ENCODE measurements around the gene COG7.

The COG7 gene

DNA sequence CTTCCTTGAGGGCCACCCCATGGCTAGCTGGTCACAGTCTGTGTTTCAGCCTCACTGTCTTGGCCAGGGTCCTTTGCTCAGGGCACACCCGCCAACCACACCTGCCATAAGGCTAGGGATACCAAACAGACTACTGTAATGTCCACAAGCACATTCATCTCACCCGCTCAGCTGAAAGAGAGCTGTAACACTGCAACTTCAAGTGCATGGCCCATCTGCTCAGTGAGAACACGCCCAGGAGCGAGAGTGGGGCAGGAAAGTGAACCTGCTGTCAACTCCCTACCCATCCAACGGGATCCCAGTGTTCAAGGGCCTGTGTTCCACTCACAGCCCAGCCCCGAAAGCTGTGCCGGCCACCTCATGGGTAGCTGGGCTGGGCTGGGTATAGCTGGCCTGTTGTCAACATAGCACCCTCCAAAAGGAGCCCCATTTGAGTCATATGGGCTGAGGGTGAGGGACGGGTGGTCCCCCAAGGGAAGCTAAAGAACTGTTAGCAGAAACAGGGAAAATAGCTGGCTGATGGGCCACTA lies 95.2 kb downstream of the COG7 start:
- no peak overlapping the region for H3K4me3 ChIP-seq (ENCODE audit: low read length)
- no peak for TF ChIP-seq ZNF274 (IDR thresholded peaks at IDR 0.05; ENCODE audit: low read depth, low read length)

DNA sequence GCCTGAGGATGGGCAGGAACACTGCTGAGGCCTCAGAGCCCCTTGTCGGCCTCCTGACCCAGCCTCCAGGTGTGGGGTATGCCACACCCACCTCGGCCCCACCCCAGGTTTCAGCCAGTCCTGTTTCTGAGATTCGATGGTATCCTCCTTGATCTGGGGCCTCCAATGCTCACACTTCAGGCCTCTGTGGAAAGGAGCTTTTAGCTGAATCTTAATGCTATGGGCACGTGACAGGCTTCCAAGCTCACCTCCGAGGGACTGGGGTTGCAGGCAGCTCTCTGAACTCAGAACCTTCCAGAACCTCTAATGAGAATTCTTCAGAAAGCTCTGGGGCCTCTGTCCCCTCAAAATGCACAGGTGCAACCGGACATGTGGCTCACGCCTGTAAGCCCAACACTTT lies 96.0 kb downstream of the COG7 start:
- H3K4me3 ChIP-seq (ENCODE audit: low read length) = no peak overlapping the region
- no peak for TF ChIP-seq ZNF274 (IDR thresholded peaks at IDR 0.05; ENCODE audit: low read depth, low read length)

DNA sequence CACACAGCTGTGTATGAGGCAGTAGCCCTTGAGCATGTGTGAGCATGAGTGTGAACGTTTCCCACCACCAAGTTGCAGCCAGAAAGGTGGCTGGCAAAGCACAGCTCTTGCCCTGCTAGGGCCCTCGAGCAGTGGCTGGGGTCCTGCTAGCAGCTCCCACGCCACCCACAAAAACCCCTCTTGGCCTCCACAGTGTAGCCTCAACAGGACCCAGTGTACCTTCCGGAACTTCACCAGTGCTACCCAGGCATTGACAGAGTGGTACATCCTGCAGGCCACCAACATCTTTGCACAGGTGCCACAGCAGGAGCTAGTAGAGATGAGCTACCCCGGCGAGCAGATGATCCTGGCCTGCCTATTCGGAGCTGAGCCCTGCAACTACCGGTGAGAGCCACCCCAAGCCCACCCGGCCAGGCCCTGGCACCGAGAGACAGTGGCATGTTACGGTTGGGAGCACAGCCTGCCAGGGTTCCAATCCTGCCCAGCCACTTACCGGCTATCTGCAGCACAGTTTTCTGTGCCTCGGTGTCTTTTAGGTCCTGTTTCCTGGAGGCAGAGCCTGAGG lies 97.8 kb downstream of the COG7 start:
- no peak overlapping the region for H3K4me3 ChIP-seq (ENCODE audit: low read length)
- no peak for TF ChIP-seq ZNF274 (IDR thresholded peaks at IDR 0.05; ENCODE audit: low read depth, low read length)

DNA sequence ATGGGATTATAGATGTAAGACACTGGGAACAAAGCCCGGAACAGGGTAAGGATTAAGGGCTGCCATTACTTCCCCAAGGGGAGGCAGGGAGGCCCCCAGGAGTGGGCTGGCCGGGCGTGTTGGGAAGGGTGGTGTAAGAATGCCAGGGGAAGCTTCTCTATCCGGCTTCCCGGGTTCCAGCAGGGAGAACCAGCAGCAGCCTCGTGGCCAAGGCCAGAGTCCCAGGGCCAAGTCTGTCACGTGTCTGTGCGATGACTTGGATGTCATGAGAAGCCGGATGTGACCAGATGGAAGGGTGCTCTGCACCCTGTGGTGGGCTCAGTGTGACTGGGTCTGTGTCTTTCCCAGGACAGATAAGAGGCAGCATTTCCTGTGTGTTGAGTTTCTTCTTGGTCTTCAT lies 98.7 kb downstream of the COG7 start:
- no peak overlapping the region for H3K4me3 ChIP-seq (ENCODE audit: low read length)
- no peak for TF ChIP-seq ZNF274 (IDR thresholded peaks at IDR 0.05; ENCODE audit: low read depth, low read length)

DNA sequence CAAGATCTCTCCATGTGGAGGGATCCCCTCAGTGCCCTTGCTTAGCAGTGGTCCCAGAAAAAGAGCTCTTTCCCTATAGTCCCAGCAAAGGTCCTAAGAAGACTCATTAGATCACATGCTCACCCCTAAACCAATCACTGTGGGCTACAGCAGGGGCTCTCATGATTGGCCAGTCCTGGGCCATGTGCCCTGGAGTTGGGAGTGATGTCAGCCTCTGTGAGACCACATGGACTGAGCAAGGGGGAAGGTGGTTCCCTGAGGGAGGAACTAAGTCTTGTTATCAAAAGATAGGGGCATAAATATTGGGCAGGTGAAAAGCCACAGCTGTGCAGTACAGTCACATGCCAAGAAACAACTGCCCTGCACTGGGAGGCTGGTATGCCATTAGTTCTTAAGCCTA lies 99.5 kb downstream of the COG7 start:
- no peak for TF ChIP-seq ZNF274 (IDR thresholded peaks at IDR 0.05; ENCODE audit: low read depth, low read length)
- H3K4me3 ChIP-seq (ENCODE audit: low read length) = no peak overlapping the region

DNA sequence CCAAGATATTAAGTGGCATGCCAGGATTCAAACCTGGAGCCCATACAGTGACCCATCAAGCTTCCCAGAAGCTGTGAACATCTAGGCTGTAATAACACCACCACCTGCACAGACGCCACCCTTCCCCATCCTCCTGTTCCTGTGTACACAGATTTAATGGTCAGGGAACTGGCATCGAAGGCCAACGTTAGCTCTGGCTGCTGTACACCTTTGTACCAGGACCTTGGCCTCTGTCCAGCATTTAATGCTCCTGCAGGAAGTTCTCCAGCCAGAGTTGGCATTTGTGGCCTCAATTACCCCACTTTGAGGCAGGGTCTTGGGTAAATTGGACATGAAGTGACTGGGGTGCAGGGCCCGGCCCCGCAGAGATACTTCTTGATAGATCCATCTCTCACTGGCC lies 101.6 kb downstream of the COG7 start:
- no peak overlapping the region for H3K4me3 ChIP-seq (ENCODE audit: low read length)
- no peak for TF ChIP-seq ZNF274 (IDR thresholded peaks at IDR 0.05; ENCODE audit: low read depth, low read length)

DNA sequence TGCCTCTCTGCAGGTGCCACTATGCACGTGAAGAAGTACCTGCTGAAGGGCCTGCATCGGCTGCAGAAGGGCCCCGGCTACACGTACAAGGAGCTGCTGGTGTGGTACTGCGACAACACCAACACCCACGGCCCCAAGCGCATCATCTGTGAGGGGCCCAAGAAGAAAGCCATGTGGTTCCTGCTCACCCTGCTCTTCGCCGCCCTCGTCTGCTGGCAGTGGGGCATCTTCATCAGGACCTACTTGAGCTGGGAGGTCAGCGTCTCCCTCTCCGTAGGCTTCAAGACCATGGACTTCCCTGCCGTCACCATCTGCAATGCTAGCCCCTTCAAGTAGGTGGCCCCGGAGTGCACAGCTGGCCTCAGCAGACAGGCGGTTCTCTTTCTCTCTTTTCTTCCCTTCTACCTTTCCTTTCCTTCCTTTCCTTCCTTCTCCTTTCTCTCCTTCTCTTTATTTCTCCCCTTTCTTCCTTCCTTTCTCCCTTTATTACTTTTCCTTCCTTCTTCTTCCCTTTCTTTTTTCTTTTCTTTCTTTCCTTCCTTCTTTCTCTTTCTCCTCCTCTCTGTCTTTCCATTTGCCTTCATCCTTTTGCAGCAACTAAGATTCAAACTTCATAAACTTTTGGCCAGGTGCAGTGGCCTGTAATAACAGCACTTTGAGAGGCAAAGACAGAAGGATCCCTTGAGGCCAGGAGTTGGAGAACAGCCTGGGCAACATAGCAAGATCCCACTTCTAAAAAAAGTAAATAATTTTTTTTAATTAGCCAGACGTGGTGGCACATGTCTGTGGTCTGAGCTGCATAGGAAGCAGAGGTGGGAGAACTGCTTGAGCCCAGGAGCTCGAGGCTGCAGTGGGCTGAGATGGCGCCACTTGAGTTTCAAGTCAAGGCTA lies 104.2 kb downstream of the COG7 start:
- no peak overlapping the region for H3K4me3 ChIP-seq (ENCODE audit: low read length)
- TF ChIP-seq ZNF274 (IDR thresholded peaks at IDR 0.05; ENCODE audit: low read depth, low read length) = no peak

DNA sequence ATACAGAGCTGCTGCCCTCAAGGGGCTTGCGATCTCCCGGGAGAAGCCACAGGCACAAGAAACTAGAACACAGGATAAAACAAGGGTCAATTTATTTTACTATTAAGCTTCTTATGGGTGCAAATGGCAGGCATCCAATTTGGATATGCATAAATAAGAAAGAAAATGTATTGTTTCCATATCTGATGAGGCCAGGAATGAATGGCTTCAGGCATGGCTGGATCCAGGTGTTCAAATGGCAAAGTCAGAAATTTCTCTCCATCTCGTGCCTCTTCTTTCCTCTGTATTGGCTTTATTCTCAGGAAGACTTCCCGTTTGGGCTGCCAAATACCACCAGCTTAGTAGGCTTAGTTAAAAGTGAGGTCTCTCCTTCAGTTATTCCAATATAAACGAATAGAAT lies 107.8 kb downstream of the COG7 start:
- no peak overlapping the region for H3K4me3 ChIP-seq (ENCODE audit: low read length)
- TF ChIP-seq ZNF274 (IDR thresholded peaks at IDR 0.05; ENCODE audit: low read depth, low read length) = no peak

DNA sequence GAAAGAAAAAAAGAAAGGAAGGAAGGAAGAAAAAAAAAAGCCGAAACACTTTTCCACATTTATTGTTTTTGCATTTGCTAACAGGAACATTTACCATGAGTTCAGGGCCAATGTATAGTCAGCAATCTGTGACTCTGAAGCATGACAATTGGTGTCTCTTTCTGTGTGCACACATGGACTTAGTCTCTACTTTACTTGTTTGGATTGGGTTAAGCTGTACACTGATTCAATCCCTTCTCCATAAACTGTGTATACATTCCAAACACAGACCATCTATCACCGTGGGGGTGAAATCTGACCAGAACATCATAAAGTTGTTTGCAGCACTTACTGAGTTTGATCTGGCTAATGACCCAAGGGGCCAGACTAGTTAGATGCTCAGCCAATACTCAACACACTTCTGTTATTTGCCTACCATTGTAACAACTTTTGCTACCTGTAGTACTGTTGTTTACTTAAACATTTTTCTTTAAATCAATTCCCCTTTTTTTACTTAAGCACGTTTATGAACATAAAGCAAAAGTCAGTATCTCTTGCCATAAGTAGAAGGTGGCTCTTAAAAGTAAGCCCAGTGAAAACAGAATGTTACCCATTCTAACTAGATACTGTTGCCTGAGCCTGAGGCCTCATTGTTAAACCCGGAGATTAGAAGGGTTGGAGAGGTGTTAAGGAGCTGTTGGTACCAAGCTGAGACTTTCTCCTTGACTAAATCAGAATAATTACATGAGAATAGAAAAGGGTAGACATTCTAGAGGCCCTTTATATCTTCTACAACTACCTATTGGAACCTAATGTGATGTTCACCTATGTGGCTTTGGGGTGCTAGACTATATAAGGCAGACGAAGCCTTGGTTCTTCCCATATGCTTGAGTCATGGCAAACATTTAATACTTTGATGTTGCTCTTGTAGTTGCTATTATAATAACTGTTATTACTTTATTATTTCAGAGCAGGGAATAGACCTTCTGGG lies 109.1 kb downstream of the COG7 start:
- H3K4me3 ChIP-seq (ENCODE audit: low read length) = no peak overlapping the region
- TF ChIP-seq ZNF274 (IDR thresholded peaks at IDR 0.05; ENCODE audit: low read depth, low read length) = no peak

DNA sequence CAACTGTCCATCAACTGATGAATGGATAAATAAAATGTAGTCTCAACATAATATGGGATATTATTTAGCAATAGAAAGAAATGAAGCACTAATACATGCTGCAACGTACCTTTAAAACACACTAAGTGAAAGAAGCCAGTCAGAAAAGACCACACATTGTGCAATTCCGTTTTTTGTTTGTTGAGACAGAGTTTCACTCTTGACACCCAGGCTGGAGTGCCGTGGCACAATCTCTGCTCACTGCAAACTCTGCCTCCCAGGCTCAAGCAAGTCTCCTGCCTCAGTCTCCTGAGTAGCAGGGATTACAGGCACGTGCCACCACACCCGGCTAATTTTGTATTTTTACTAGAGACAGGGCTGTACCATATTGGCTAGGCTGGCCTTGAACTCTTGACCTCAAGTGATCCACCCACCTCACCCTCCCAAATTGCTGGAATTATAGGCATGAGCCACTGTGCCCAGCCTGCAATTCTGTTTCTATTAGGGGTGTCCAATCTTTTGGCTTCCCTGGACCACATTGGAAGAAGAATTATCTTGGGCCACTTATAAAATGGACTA lies 110.8 kb downstream of the COG7 start:
- H3K4me3 ChIP-seq (ENCODE audit: low read length) = no peak overlapping the region
- TF ChIP-seq ZNF274 (IDR thresholded peaks at IDR 0.05; ENCODE audit: low read depth, low read length) = no peak

DNA sequence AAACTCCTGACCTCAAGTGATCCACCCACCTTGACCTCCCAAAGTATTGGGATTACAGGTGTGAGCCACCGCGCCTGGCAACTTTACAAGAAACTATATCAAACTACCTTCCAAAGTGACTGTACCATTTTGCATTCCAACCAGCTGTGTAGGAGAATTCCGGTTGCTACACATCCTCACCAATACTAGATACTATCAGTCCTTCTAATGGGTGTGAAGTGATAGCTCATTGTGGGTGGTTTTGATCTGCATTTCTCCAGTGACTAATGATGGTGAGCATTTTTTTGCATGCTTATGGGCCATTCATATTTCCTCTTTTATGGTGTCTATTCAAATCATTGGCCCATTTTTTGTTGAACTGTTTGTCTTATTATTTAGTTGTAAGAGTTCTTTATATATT lies 113.2 kb downstream of the COG7 start:
- TF ChIP-seq ZNF274 (IDR thresholded peaks at IDR 0.05; ENCODE audit: low read depth, low read length) = no peak
- H3K4me3 ChIP-seq (ENCODE audit: low read length) = no peak overlapping the region

Measured in GM08714 (cell line).